ENCODE results near the gene AGPAT3. TPM values are rescaled to one million over a fixed set of nuclear protein-coding genes. Genes with fewer than 3 reads are reported as not detected.

The AGPAT3 gene
- total RNA-seq, 1 donor from 2014 or later, result 7.8 TPM

DNA sequence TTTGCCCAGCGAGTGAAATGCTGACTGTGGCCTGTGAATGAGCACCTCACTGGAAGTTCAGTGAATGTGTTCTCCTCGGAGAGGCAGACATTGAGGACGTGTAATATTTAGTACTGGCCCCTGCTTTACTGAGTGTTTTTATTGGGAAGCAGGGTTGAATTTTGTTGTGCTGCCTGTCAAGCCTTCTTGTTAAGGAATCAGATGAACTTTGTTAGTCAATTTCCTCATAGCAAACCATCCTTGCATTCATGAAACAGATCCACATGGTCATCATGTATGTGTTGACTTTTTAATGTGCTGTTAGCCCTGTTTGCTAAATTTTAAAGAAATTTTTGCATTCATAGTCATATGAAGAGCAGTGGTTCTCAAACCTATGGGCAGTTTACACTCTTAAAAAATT is 47.9 kb downstream of the AGPAT3 start:
- Histone ChIP-seq H3F3A (ENCODE audit: low read depth) (no peaks in the 10 kb centered on the region), H3K4me1 (no peaks in the 10 kb centered on the region), H3K4me2 (no peak overlapping the region), H3K4me3 (no peak overlapping the region), H3K9me3 (ENCODE audit: low read depth) (no peaks in the 10 kb centered on the region), H3K27me3 (no peaks in the 10 kb centered on the region), H2AFZ (replicated peaks) (no peak overlapping the region), H3K36me3 (no peaks in the 10 kb centered on the region), H3K27ac (no peak overlapping the region), H4K20me1 (ENCODE audit: low read depth) (no peaks in the 10 kb centered on the region), H3K79me2 (ENCODE audit: low read depth) (no peaks in the 10 kb centered on the region), H3K9ac (no peak overlapping the region)
- Mint-ChIP-seq H3K9me3 (peaks cover 6% of the 10 kb centered on the region), H3K27ac (no peak overlapping the region), H3K4me3 (no peak overlapping the region), H3K4me1 (peaks cover 61% of the 10 kb centered on the region), H3K36me3 (peaks cover 13% of the 10 kb centered on the region), H3K27me3 (ENCODE audit: insufficient read depth, low read depth) (peaks cover 14% of the 10 kb centered on the region)
- DNase-seq (ENCODE audit: low spot score), result no peak
- TF ChIP-seq, protein P1, sequence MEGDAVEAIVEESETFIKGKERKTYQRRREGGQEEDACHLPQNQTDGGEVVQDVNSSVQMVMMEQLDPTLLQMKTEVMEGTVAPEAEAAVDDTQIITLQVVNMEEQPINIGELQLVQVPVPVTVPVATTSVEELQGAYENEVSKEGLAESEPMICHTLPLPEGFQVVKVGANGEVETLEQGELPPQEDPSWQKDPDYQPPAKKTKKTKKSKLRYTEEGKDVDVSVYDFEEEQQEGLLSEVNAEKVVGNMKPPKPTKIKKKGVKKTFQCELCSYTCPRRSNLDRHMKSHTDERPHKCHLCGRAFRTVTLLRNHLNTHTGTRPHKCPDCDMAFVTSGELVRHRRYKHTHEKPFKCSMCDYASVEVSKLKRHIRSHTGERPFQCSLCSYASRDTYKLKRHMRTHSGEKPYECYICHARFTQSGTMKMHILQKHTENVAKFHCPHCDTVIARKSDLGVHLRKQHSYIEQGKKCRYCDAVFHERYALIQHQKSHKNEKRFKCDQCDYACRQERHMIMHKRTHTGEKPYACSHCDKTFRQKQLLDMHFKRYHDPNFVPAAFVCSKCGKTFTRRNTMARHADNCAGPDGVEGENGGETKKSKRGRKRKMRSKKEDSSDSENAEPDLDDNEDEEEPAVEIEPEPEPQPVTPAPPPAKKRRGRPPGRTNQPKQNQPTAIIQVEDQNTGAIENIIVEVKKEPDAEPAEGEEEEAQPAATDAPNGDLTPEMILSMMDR (IDR thresholded peaks at IDR 0.05), result no peak
- TF ChIP-seq EZH2phosphoT487 (IDR thresholded peaks at IDR 0.05), result no peak
- no peak for TF ChIP-seq EZH2 (IDR thresholded peaks at IDR 0.05)

DNA sequence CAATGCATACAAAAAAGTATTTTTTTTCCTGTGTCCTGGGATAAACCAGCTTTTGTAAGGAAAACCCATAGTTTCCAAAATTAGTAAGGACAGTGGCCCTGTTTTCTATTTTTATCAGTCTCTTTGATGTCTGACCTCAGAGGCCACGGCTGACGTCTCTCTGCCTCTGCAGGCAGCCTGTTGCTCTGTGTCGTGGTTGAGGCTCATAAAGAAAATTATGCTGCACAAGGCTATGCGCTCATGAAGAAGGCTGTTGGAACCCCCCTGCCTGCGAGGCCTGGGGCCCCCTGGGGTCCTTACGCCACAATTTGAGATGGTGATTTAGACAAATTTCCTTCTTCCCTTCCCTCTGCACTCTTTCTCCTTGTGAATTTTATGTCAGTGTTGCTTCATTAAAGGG is 48.9 kb downstream of the AGPAT3 start:
- H3K27me3 ChIP-seq, result no peaks in the 10 kb centered on the region
- peaks cover 6% of the 10 kb centered on the region for H3K9me3 Mint-ChIP-seq
- DNase-seq (ENCODE audit: low spot score), result no peak

DNA sequence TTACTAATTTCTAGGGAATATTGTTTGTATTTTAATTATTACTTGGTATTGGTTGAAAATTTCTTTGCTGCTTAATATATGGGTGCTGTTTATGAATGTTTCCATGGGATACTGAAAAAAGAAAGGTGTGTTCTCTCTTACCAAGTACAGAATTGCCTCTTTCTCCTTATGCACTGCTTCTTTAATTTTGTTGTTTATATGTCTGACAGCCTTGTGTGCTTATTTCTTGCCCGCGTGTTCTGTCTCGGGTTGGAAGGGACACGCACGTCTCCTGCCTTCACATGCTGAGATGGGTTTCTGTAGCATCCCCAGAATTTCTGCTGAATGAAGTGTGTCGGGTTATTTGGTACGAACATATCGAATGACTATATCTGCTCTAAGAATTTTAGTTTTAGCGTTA is 51.1 kb downstream of the AGPAT3 start:
- Histone ChIP-seq H3F3A (ENCODE audit: low read depth) (peaks cover 2% of the 10 kb centered on the region), H2AFZ (replicated peaks) (no peak overlapping the region), H3K27ac (no peak overlapping the region), H4K20me1 (ENCODE audit: low read depth) (peaks cover 3% of the 10 kb centered on the region), H3K79me2 (ENCODE audit: low read depth) (no peaks in the 10 kb centered on the region), H3K36me3 (no peaks in the 10 kb centered on the region), H3K4me1 (peaks cover 11% of the 10 kb centered on the region), H3K27me3 (no peaks in the 10 kb centered on the region), H3K9ac (no peak overlapping the region), H3K9me3 (ENCODE audit: low read depth) (no peaks in the 10 kb centered on the region), H3K4me3 (no peak overlapping the region), H3K4me2 (no peak overlapping the region)
- peaks cover 6% of the 10 kb centered on the region for H3K9me3 Mint-ChIP-seq
- peaks cover 11% of the 10 kb centered on the region for H3K27me3 Mint-ChIP-seq (ENCODE audit: insufficient read depth, low read depth)
- H3K4me1 Mint-ChIP-seq, result peaks cover 49% of the 10 kb centered on the region
- TF ChIP-seq EZH2 (IDR thresholded peaks at IDR 0.05) (no peak), EZH2phosphoT487 (IDR thresholded peaks at IDR 0.05) (no peak)
- H3K27ac Mint-ChIP-seq, result no peak overlapping the region
- H3K36me3 Mint-ChIP-seq, result peaks cover 13% of the 10 kb centered on the region
- H3K4me3 Mint-ChIP-seq, result no peak overlapping the region
- DNase-seq (ENCODE audit: low spot score), result no peak

More for the DNA sequence above, 48.9 kb downstream of the AGPAT3 start:
- no peaks in the 10 kb centered on the region for H4K20me1 ChIP-seq (ENCODE audit: low read depth)
- H3K27ac ChIP-seq, result no peak overlapping the region
- H3K27ac Mint-ChIP-seq, result no peak overlapping the region
- no peak overlapping the region for H3K9ac ChIP-seq
- no peaks in the 10 kb centered on the region for H3K36me3 ChIP-seq
- no peaks in the 10 kb centered on the region for H3F3A ChIP-seq (ENCODE audit: low read depth)
- TF ChIP-seq EZH2phosphoT487 (IDR thresholded peaks at IDR 0.05), result no peak
- TF ChIP-seq, protein P1 (IDR thresholded peaks at IDR 0.05), result no peak
- peaks cover 55% of the 10 kb centered on the region for H3K4me1 Mint-ChIP-seq
- H3K79me2 ChIP-seq (ENCODE audit: low read depth), result no peaks in the 10 kb centered on the region
- no peak overlapping the region for H3K4me3 ChIP-seq
- no peaks in the 10 kb centered on the region for H3K4me1 ChIP-seq
- peaks cover 14% of the 10 kb centered on the region for H3K27me3 Mint-ChIP-seq (ENCODE audit: insufficient read depth, low read depth)
- H3K4me2 ChIP-seq, result no peak overlapping the region
- no peak overlapping the region for H2AFZ ChIP-seq (replicated peaks)
- peaks cover 13% of the 10 kb centered on the region for H3K36me3 Mint-ChIP-seq
- no peaks in the 10 kb centered on the region for H3K9me3 ChIP-seq (ENCODE audit: low read depth)
- H3K4me3 Mint-ChIP-seq, result no peak overlapping the region

DNA sequence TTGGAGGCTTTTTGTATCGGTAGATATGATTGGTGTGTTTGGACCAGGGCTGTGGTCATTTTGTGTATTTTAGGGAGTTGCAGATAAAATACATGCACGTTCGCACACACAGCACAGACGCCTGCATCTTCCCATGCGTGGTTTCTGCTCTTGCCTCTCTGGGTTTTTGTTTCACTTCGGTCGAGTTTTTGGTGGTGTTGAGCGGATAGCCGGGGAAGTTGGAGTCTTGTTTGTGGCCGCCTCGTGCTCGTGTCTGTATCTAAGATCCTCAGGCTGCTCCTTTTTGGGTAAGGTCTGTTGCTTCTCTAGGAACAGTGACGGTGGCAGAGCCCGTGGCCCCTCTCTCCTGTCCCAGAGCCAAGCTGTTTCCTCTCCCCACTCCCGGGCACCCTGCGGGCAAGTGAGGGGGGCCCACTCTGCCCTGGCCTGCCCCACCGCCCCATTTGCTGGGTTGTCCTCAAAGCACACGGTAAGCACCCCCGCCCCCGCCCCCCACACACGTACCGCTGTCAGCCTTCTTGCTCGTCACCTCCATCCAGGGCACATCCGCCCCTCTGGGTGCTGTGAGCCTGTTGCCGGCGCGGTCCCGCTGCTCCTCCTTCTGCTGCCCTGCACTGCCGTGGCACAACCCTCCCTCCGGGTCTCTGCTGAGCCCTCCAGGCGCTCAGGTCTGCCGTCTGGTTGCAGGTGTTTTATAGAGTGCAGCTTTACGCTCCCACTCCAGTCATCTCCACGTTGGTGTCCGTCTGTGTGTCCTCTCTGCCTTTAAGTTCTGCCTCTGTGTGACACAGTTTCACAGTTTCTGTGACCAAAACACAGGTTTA is 51.9 kb downstream of the AGPAT3 start:
- Mint-ChIP-seq H3K27me3 (ENCODE audit: insufficient read depth, low read depth) (peaks cover 14% of the 10 kb centered on the region), H3K9me3 (peaks cover 6% of the 10 kb centered on the region), H3K4me1 (peaks cover 49% of the 10 kb centered on the region), H3K36me3 (peaks cover 13% of the 10 kb centered on the region), H3K4me3 (no peak overlapping the region), H3K27ac (peak overlapping the region; percentile 38)
- no peak overlapping the region for H3K27ac ChIP-seq
- no peaks in the 10 kb centered on the region for H3K9me3 ChIP-seq (ENCODE audit: low read depth)
- peaks cover 19% of the 10 kb centered on the region for H3K4me1 ChIP-seq
- DNase-seq (ENCODE audit: low spot score), result no peak
- no peak overlapping the region for H2AFZ ChIP-seq (replicated peaks)
- H3F3A ChIP-seq (ENCODE audit: low read depth), result peaks cover 9% of the 10 kb centered on the region
- peaks cover 7% of the 10 kb centered on the region for H4K20me1 ChIP-seq (ENCODE audit: low read depth)
- no peak overlapping the region for H3K9ac ChIP-seq
- no peak for TF ChIP-seq EZH2 (IDR thresholded peaks at IDR 0.05)
- no peak for TF ChIP-seq EZH2phosphoT487 (IDR thresholded peaks at IDR 0.05)
- TF ChIP-seq, protein P1 (IDR thresholded peaks at IDR 0.05), result no peak
- no peaks in the 10 kb centered on the region for H3K79me2 ChIP-seq (ENCODE audit: low read depth)
- H3K4me3 ChIP-seq, result no peak overlapping the region
- no peak overlapping the region for H3K4me2 ChIP-seq
- no peaks in the 10 kb centered on the region for H3K27me3 ChIP-seq
- H3K36me3 ChIP-seq, result no peaks in the 10 kb centered on the region
